HG03469 (cell line): ENCODE data around the gene EIF4B.

ENCODE experiments used
- ATAC-seq: cut with Tn5 transposase; IDR thresholded peaks from one replicate; pipeline ENCODE4 v1.9.1; 2021; ENCODE audit warnings: mild to moderate bottlenecking, moderate library complexity, moderate number of reproducible peaks; ENCODE audit not compliant: unreplicated experiment

Gene EIF4B

GRCh38 chr12:53044896-53045695, 38.8 kb downstream of the EIF4B start:
- no peak for ATAC-seq

GRCh38 chr12:53045696-53046045, 39.4 kb downstream of the EIF4B start:
- ATAC-seq = no peak

- no peak for ATAC-seq
Measured at GRCh38 chr12:53046655-53047220, 40.5 kb downstream of the EIF4B start.

GRCh38 chr12:53047221-53048032, 41.2 kb downstream of the EIF4B start:
- no peak for ATAC-seq

- ATAC-seq = no peak
Measured at GRCh38 chr12:53048033-53048779, 42.0 kb downstream of the EIF4B start.

- ATAC-seq = no peak
Measured at GRCh38 chr12:53048780-53049401, 42.6 kb downstream of the EIF4B start.

GRCh38 chr12:53049571-53050318, 43.5 kb downstream of the EIF4B start, which contains the start of gene TNS2:
TSS of gene TNS2 (plus strand) at chr12:53050065. CDS start at chr12:53050186, 121 bp downstream.
- no peak for ATAC-seq

GRCh38 chr12:53050426-53051057, 44.3 kb downstream of the EIF4B start:
- ATAC-seq = no peak

- no peak for ATAC-seq
Measured at GRCh38 chr12:53051058-53051880, 45.0 kb downstream of the EIF4B start.

GRCh38 chr12:53051881-53052412, 45.7 kb downstream of the EIF4B start:
- no peak for ATAC-seq

GRCh38 chr12:53052419-53053217, 46.4 kb downstream of the EIF4B start:
- ATAC-seq = no peak

GRCh38 chr12:53053218-53054111, 47.2 kb downstream of the EIF4B start:
- no peak for ATAC-seq

- peak; percentile 58 for ATAC-seq
Measured at GRCh38 chr12:53054112-53054878, 48.0 kb downstream of the EIF4B start.

- ATAC-seq = no peak
Measured at GRCh38 chr12:53055471-53056266, 49.4 kb downstream of the EIF4B start.

GRCh38 chr12:53056296-53056695, 50.0 kb downstream of the EIF4B start:
- ATAC-seq = no peak
